Measurements from ENCODE around the gene PAEP.
"Not testable (repeated sequence)": the region's sequence is repeated elsewhere in the genome, so short reads cannot be mapped to it uniquely, and the experiment has no call there.

The PAEP gene

GRCh38 chr9:135526089-135526729 lies 35.3 kb upstream of the PAEP start:
- no peak for DNase-seq (ENCODE audit: low spot score)

DNA sequence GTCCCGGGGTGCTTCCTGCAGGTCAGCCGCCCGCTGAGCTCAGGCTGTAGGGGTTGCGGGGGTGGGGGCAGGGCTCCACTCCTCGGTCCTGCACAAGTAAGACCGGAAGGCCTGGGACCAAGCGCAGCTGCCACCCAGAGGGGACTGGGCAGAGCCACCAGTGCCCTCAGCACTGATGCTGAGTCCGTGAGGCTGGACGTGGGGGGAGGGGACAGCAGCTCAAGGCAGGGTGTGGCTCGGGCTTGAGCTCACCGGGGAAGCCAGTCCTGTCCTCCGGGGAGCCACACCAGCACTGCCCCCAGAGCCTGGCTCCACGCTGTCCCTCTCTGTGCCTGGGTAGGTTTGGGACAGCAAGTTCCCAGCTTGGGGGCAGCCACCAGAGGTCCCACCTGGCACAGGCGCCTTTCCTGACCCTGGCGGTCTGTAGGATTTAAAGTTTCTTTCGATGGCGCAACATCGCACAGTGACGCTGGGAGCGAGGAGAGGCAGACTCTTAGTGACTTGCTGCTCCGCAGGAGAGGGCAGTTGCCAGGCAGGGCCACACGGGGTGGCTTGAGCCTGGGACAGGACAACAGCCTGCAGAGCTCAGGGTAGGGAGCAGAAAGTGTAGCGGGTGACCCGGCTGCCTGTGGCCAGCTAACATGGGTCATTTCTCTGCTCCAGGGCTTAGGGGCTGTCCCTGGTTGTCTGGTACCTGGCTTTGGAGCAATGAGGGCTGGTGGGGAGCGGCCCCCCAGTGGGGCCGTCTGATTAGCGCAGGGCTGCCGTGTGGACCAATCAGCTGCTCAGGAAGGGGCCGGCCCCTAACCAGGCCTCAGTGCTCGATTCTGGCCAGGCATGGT lies 34.6 kb upstream of the PAEP start:
- no peak for DNase-seq (ENCODE audit: low spot score)

GRCh38 chr9:135528842-135529435 lies 32.6 kb upstream of the PAEP start:
- not testable (repeated sequence) for DNase-seq (ENCODE audit: low spot score)

GRCh38 chr9:135530146-135530545 lies 31.4 kb upstream of the PAEP start:
- DNase-seq (ENCODE audit: low spot score), result no peak

GRCh38 chr9:135531096-135531495 lies 30.5 kb upstream of the PAEP start:
- DNase-seq (ENCODE audit: low spot score), result no peak

- DNase-seq (ENCODE audit: low spot score), result peak; percentile 5
Observed at GRCh38 chr9:135533113-135533512, 28.4 kb upstream of the PAEP start.

- no peak for DNase-seq (ENCODE audit: low spot score)
Observed at GRCh38 chr9:135533674-135534073, 27.9 kb upstream of the PAEP start.

- DNase-seq (ENCODE audit: low spot score), result not testable (repeated sequence)
Observed at GRCh38 chr9:135534192-135534711, 27.3 kb upstream of the PAEP start.

- not testable (repeated sequence) for DNase-seq (ENCODE audit: low spot score)
Observed at GRCh38 chr9:135534826-135535225, 26.7 kb upstream of the PAEP start.

DNA sequence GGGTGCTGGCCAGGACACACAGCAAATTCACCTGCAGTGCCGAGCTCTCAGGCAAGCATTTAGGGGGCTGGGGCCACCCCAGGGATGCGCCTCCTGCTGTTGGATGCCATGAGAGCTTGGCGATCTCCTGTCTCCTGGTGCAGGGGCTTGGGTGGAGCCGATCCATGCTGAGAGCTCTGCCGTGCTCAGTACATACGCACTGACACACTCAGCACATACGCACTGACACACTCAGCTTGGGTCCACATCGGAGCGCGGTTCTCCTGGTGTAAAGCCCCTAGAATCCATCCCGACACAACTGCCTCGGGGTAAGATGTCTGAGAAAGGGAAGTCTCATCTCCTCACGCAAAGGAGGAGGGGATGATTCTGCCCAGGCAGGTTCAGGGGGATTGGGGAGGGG lies 25.9 kb upstream of the PAEP start:
- DNase-seq (ENCODE audit: low spot score), result not testable (repeated sequence)

DNA sequence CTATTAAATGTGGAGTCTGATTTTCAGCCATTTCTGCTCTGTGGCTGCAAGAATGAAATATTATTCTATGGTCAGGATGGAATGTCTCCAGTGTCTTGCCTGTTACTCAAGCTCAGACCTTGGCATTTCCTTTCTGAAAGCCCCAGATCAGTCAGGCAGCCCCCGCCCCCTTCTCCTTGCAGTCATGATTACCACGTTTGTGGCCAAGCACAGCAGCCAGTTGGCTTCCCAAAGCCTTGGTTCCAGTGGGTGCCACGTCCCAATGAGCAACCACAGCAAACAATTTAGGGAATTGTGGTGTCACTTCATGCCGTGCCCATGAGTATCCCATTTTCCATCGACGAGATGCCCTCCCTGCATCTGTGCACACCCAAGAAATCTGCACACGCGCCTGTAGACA lies 25.3 kb upstream of the PAEP start:
- DNase-seq (ENCODE audit: low spot score), result peak; percentile 58

DNA sequence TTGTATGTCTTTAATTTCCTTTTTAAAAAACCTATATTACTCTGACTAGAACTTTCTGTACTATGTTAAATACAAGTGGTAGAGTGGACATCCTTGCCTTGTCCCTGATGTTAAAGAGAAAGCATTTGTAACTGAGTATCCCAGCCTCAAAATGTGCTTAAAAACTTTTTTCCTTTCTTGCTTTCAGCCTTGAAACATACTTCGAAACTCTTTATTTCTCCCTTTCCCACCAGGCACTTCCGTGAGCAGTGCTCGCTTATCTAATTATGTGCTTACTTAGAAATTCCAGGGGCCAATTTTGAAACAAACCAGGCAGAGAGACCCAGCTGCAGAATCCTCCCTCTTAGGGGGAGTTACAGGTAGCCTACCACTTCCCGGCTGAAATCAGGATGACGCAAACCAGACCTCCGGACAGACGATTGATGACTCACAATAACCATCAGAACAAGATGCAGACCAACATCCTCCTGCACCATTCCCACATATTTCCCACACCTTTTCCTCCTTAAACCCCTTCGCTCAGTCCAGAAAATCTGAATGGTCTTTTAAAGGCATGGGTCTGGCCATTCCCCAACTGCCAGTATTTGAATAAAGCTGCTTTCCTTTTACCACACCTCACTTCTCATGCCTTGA lies 18.2 kb upstream of the PAEP start:
- DNase-seq (ENCODE audit: low spot score), result not testable (repeated sequence)

DNA sequence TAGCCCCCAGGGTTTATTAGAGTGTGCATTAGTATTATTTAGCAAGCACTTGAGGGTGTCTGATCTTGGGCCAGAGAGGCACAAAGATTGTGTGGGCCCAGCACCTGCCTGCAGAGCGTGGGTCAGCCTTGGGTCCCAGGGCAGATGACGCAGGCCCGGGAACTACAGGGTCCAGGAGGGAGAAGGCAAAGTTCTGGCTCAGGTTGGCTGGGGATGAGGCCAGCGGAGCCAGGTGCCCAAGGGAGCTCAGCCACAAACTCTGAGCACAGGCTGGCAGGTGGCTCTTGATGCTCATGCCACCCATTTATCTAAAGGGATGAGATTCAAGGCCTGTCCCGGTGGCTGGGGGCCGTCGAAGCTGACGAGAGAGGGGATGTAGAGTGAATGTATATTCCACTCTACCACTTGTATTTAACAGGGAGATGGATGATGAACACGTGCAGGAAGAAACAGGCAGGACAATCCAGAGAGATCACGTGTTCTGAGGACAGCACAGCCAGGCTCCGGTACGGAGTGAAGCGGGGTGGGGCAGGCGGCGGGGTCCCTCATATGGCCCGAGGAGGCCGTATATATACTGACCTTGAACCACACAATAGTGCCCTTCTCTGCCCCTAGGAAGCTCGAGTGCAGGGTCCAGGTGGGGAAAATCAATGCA lies 16.4 kb upstream of the PAEP start:
- no peak for DNase-seq (ENCODE audit: low spot score)

DNA sequence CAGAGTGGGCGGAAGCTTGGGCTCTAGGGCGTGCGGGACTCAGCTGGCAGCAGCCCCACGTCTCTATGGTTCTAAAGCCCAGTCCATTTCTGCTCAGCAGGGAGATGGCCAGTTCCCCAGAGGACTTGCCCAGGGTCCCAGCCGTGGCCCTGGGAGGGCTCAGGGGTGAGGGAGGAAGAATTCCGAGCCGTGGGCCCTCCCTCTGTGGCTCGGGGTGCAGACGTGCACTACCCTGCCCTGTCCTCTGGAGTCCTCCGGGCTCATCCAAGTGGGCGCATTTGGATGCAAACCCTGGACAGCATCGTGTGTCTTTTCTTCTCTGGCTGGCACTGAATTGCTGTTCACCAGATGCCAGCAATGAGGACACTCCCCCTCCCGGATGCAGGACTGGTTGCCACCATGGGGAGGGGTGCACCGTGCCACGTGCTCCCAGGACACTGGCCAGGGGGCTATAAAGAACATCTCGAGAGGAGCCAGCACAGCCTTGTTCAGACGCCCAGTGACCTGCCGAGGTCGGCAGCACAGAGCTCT lies 15.8 kb upstream of the PAEP start, which contains the start of gene OBP2A:
Gene OBP2A (plus strand): TSS at position 481 of the 531 bp plus-strand sequence. CDS start 55 bp downstream, outside the sequence.
- not testable (repeated sequence) for DNase-seq (ENCODE audit: low spot score)

DNA sequence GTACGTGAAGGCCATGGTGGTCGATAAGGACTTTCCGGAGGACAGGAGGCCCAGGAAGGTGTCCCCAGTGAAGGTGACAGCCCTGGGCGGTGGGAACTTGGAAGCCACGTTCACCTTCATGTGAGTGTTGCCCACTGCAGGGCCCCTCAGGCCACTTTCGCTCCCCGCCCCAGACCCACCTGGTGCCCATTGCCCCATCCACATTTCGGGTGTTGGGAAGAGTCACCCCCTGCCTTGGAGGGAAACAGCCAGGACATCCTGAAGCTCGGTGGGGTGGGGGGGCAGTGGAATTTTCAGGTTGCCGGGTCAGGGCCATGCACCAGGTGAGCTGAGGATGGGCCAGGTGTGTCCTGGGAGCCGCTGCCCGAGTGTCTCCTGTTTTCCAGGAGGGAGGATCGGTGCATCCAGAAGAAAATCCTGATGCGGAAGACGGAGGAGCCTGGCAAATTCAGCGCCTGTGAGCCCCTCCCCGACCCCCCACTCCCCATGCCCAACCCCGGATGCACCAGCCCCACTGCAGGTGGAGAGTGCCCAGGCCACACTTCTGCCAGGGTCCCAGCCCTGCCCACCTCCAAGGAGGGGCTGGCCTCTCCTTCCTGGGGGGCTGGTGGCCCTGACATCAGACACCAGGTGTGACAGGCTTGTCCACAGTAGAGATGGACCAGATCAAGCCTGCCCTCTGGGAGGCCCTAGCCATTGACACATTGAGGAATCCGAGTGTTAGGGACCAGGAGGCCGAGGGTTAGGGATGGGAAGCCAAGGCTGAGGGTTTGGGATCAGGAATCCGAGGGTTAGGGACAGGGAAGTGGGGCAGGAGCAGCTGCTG lies 14.6 kb upstream of the PAEP start:
- not testable (repeated sequence) for DNase-seq (ENCODE audit: low spot score)

GRCh38 chr9:135547756-135548736 lies 13.5 kb upstream of the PAEP start:
- DNase-seq (ENCODE audit: low spot score), result no peak

GRCh38 chr9:135549478-135550343 lies 11.8 kb upstream of the PAEP start:
- DNase-seq (ENCODE audit: low spot score), result not testable (repeated sequence)

DNA sequence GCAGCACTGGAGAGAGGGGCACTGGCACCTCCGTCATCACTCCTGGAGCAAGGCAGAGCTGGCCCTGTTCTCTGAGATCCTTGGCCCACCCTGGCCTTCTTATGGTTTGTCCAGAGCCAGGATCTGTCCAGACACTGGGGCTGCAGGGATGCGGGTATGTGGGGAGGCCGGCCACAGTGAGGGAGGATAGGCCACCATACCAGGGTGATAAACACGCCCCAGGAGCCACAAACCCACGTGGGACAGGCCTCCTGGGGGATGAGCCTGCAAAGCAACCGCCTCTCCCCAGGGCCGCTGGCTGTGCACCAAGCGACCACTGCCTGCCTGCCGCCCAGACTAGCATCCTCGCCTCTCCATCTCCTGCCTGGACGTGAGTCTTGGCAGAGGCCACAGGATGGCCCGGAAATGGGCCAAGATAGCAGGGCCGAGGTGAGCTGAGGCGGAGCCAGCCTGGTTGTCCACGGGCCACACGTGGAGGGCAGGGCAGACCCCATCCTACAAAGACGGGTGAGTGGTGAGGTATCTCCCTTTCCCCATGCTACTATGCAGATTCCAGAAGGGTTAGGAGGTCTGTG lies 11.1 kb upstream of the PAEP start:
- DNase-seq (ENCODE audit: low spot score), result no peak
